Gastrocnemius medialis (tissue), 4 donors: Measurements from ENCODE around the gene ARID5A. TPM values are rescaled to one million over a fixed set of nuclear protein-coding genes. Genes with fewer than 3 reads are reported as not detected.

Source experiments
- ATAC-seq, 2 donors: fragments of 150-250 bp; one replicate each; pipeline ENCODE4 v1.9.1; 2016
- DNase-seq, 2 donors: peaks; one replicate each; pipeline ENCODE4 v3.0.0-alpha.2; 2019
- H3K27ac ChIP-seq, 4 donors: fragments of 200-600 bp; sonication (generic); 1 replicate in 1 of 4; 2 replicates in 3 of 4; pipeline ENCODE4 v1.5.1; 2016 to 2018; ENCODE audit warnings: mild to moderate bottlenecking in 2 of 4, moderate library complexity in 1 of 4
- H3K27me3 ChIP-seq, 3 donors: fragments of 200-600 bp; sonication (generic) in 2 of 3; 1 replicate in 1 of 3; 2 replicates in 2 of 3; pipeline versions ENCODE4 v1.5.1 to v1.6.0; 2016 to 2019; ENCODE audit warnings: mild to moderate bottlenecking in 1 of 3, moderate library complexity in 1 of 3
- H3K36me3 ChIP-seq, 2 donors: fragments of 200-600 bp; sonication (generic) in 1 of 2; one replicate each; pipeline ENCODE4 v1.5.1; 2017 to 2018
- H3K4me1 ChIP-seq, 2 donors: fragments of 200-600 bp; sonication (generic) in 1 of 2; one replicate each; pipeline ENCODE4 v1.5.1; 2016 to 2017; ENCODE audit warnings: mild to moderate bottlenecking in 2 of 2
- H3K4me3 ChIP-seq, 4 donors: fragments of 200-600 bp; sonication (generic) in 3 of 4; 1 replicate in 1 of 4; 2 replicates in 3 of 4; pipeline ENCODE4 v1.5.1; 2016 to 2019; ENCODE audit warnings: mild to moderate bottlenecking in 2 of 4
- H3K9me3 ChIP-seq, 3 donors: fragments of 200-600 bp; sonication (generic) in 2 of 3; 1 replicate in 1 of 3; 2 replicates in 2 of 3; pipeline ENCODE4 v1.5.1; 2016 to 2019
- POLR2A ChIP-seq, 2 donors: fragments of 450-650 bp; IDR thresholded peaks; one replicate each; pipeline ENCODE4 v1.6.1; 2017; ENCODE audit warnings: antibody characterized with exemption in 2 of 2, mild to moderate bottlenecking in 2 of 2, moderate library complexity in 2 of 2
- in situ Hi-C, 4 donors: fragments of 200-750 bp; cut with MboI; loops; one replicate each; pipeline versions ENCODE4 v1.15.0 to v1.8.0; 2017; ENCODE audit warnings: low sequenced_read_pairs in 4 of 4
- intact Hi-C: fragments of 100-400 bp; cut with DNase I; formaldehyde crosslinking; loops from one replicate; pipeline ENCODE4 v1.15.1; 2023; ENCODE audit warnings: low total_unique reads
- total RNA-seq, 4 donors: library from RNA; depleted of rRNA; stranded (reverse); fragments of >200 nt; gene quantifications; one replicate each; pipeline versions ENCODE4 v1.1.0 to v1.2.3, GENCODE V29; 2016
- TF ChIP-seq, protein P1 (sequence below), 5 experiments: fragments of 450-650 bp in 3 of 5; fragments of 200-600 bp in 2 of 5; sonication (generic) in 2 of 5; IDR thresholded peaks in 4 of 5; conservative IDR thresholded peaks in 1 of 5; 1 replicate in 4 of 5; 2 replicates in 1 of 5; pipeline ENCODE4 v1.5.1; 2016 to 2019; ENCODE audit warnings: antibody characterized with exemption in 5 of 5, mild to moderate bottlenecking in 3 of 5, moderate library complexity in 3 of 5

The ARID5A gene
- total RNA-seq, 4 donors from 2014 or later, result 6.7 to 126 (median 30.5) TPM

DNA sequence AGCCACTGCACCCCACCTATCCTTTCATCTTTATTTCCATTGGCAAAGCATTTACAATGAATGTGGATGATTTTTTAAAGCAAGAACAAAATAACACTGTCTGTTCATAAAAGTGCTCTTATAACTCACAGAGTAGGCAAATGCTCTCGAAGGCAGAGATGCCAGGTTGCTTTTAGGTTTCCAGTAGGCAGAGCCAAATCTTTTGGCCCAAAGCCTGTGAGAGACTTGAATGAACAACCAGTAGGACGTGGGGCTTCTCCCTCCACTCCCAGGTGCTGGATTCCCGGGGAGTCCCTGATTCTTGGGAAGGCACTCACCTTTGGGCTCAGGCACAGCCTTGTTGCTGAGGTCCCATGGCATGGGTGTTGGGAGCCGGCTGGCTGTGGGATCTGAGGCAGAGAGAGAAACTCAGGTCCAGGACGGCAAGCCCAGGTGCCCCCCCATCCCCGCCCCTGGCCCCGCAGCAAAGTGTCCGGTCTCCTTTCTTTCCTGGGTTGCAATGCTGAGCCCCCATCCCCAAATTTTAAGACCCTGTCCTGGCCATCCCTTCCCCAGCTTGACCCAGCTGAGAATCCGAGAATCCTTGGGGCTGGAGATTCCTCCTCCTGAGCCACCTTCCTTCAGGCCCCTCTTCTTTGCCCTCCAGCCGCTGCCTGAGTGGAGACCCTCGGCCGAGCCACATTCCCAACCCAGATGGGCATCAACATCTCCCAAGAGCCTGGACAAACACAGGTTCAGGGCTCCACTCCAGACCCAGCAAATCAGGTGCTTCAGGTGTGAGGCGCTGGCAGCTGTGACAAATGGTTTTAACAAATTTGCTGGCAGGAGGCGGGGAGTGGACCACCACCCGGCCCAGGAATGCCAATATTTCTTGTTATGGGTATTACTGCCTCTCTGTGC lies 37.2 kb upstream of the ARID5A start:
- ATAC-seq, result no peak
- H3K4me3 ChIP-seq, result no peak overlapping the region
- TF ChIP-seq POLR2A (IDR thresholded peaks at IDR 0.05), result no peak
- TF ChIP-seq, protein P1, sequence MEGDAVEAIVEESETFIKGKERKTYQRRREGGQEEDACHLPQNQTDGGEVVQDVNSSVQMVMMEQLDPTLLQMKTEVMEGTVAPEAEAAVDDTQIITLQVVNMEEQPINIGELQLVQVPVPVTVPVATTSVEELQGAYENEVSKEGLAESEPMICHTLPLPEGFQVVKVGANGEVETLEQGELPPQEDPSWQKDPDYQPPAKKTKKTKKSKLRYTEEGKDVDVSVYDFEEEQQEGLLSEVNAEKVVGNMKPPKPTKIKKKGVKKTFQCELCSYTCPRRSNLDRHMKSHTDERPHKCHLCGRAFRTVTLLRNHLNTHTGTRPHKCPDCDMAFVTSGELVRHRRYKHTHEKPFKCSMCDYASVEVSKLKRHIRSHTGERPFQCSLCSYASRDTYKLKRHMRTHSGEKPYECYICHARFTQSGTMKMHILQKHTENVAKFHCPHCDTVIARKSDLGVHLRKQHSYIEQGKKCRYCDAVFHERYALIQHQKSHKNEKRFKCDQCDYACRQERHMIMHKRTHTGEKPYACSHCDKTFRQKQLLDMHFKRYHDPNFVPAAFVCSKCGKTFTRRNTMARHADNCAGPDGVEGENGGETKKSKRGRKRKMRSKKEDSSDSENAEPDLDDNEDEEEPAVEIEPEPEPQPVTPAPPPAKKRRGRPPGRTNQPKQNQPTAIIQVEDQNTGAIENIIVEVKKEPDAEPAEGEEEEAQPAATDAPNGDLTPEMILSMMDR (IDR thresholded peaks at IDR 0.05 in 4 of 5, conservative IDR thresholded peaks at IDR 0.05 in 1 of 5), result no peak
- no peak for DNase-seq
- H3K36me3 ChIP-seq, result no peaks in the 10 kb centered on the region
- intact Hi-C loops, result no loop called here
- in situ Hi-C loops, result no loop called here
- H3K9me3 ChIP-seq, result no peaks in the 10 kb centered on the region
- peaks cover 15 to 20% (median 20%) of the 10 kb centered on the region in 3 donors for H3K27me3 ChIP-seq
- no peaks in the 10 kb centered on the region for H3K4me1 ChIP-seq
- H3K27ac ChIP-seq, result no peak overlapping the region

DNA sequence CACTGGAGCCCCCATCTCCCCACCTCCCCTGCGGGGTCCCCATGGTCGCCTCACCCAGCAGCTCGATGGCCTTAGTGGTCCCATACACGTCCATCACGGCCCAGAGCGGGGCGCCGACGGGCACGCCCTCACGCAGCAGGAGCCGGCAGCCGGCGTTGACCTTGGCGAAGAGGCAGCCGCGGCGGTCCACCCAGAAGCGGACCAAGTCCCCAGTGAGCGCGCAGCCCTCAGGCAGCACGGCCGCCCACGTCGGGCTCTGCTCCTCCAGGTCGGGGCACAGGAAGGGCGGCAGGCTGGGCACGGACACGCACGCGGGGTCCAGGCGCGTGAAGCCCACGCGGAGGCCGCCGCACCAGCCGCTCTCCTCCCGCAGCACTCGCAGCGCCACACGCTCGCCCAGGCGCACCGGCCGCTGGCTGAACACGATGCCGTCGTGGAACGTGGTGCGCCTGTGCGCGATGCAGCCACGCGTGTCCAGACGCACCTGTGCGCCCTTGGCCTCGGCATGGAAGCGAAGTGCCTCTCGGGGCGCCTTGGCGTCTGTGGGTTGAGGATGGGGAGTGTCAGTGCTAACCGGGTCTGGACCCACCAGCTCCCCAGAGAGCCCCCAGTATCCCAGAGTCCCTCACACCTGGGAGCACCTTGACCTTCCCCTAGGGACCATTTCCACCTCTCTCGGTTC lies 36.0 kb upstream of the ARID5A start:
- intact Hi-C loops (loop anchor here (10.0 kb wide), 2 partner anchors 366 to 476 kb away; partner anchors contain the start of gene ASTL), in situ Hi-C loops (loop anchor here (25.0 kb wide), 3 partner anchors 188 to 488 kb away; partner anchors contain the start of genes SNRNP200 (in 2 of the 4), ASTL (in 1 of the 4) and DUSP2 (in 1 of the 4))
- TF ChIP-seq, protein P1 (IDR thresholded peaks at IDR 0.05 in 4 of 5, conservative IDR thresholded peaks at IDR 0.05 in 1 of 5), result no peak
- no peak for TF ChIP-seq POLR2A (IDR thresholded peaks at IDR 0.05)
- Histone ChIP-seq H3K27me3 (peaks cover 15 to 20% (median 20%) of the 10 kb centered on the region in 3 donors), H3K4me1 (peaks cover 6 to 7% of the 10 kb centered on the region in 2 donors), H3K27ac (no peak overlapping the region), H3K9me3 (no peaks in the 10 kb centered on the region), H3K36me3 (no peaks in the 10 kb centered on the region), H3K4me3 (no peak overlapping the region)
- ATAC-seq (no peak), DNase-seq (no peak)

DNA sequence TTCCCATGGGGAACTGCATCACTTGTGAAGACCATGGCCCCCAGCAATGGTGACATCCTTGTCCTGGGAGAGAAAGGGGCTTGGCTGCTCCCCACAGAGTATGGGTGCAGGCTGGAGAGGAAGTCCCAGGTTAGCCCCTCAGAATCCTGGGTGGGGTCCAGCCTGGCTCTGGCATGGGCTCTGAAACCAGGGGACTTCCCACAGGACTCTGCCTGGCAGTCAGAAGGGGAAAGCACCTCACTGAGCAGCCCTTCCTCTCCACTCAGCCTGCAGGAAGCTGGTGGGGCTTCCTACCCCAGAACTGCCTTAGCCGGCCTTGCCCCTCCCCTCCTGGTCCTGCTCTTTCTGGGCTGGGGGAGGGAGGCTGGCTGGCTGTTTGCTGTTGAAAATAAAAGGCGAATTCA lies 35.1 kb upstream of the ARID5A start:
- H3K9me3 ChIP-seq, result no peaks in the 10 kb centered on the region
- intact Hi-C loops (loop anchor here (10.0 kb wide), 2 partner anchors 367 to 477 kb away; partner anchors contain the start of gene ASTL), in situ Hi-C loops (loop anchor here (25.0 kb wide), 3 partner anchors 189 to 489 kb away; partner anchors contain the start of genes SNRNP200 (in 2 of the 4), ASTL (in 1 of the 4) and DUSP2 (in 1 of the 4))
- DNase-seq (no peak), ATAC-seq (no peak)
- no peaks in the 10 kb centered on the region for H3K36me3 ChIP-seq
- no peak overlapping the region for H3K27ac ChIP-seq
- TF ChIP-seq POLR2A (IDR thresholded peaks at IDR 0.05), result no peak
- TF ChIP-seq, protein P1 (IDR thresholded peaks at IDR 0.05 in 4 of 5, conservative IDR thresholded peaks at IDR 0.05 in 1 of 5), result no peak
- H3K4me3 ChIP-seq, result no peak overlapping the region
- H3K27me3 ChIP-seq, result peaks cover 15 to 20% (median 20%) of the 10 kb centered on the region in 3 donors
- H3K4me1 ChIP-seq, result peaks cover 7 to 10% of the 10 kb centered on the region in 2 donors

DNA sequence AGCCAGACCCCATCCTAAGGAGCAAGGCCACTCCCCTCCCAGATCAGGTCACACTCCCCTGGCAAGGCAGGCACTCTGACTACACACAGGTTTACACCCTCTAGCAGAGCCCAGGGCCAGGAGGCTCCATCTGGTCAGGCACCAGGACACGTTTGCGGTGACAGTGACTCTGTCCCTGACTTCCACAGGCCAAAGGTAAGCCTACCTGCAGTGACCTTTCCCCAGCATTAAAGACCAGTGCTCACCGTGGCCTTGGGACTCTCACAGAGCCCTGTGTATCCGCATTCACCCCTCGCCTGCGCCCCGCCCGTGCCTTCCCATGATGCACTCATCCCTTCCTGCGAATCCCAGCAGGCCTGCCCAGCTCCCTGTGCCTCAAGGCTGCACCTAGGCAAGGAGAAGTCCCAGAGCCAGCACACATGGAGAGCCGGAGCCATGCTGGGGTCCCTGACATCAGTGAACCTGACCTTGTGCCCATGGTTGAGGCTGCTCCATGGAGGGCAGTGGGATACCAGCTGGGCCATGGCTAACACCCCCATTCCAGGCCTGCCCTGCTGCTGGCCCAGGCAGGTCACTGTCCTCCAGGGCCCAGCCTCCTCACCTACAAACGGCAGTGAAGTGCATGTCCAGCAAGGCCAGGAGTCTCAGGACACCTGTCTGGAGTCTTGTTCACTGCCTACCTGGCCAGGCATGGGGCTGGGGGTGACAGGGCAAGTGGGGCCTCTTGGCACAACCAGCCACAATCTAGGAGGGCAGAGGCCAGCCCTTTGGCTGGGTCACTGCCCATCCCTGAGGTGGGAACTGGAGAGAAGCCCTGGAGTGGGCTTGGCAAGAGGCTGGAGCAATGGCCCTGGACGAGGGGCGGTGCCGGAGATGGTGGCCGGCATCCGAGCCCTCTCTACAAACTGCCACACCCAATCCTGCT lies 34.4 kb upstream of the ARID5A start:
- H3K36me3 ChIP-seq, result no peaks in the 10 kb centered on the region
- ATAC-seq (no peak), DNase-seq (no peak)
- H3K9me3 ChIP-seq, result no peaks in the 10 kb centered on the region
- H3K4me1 ChIP-seq, result peaks cover 7 to 10% of the 10 kb centered on the region in 2 donors
- no peak overlapping the region for H3K4me3 ChIP-seq
- in situ Hi-C loops, result loop anchor here (25.0 kb wide), 3 partner anchors 190 to 490 kb away; partner anchors contain the start of genes SNRNP200 (in 2 of the 4), ASTL (in 1 of the 4) and DUSP2 (in 1 of the 4)
- intact Hi-C loops, result loop anchor here (10.0 kb wide), 2 partner anchors 367 to 477 kb away; partner anchors contain the start of gene ASTL
- peaks cover 15 to 20% (median 20%) of the 10 kb centered on the region in 3 donors for H3K27me3 ChIP-seq
- TF ChIP-seq POLR2A (IDR thresholded peaks at IDR 0.05), result no peak
- TF ChIP-seq, protein P1 (IDR thresholded peaks at IDR 0.05 in 4 of 5, conservative IDR thresholded peaks at IDR 0.05 in 1 of 5), result no peak
- no peak overlapping the region for H3K27ac ChIP-seq
